GM21619 (cell line): ENCODE data around the gene MAGEB5.
"Not testable (repeated sequence)": the region's sequence is repeated elsewhere in the genome, so short reads cannot be mapped to it uniquely, and the experiment has no call there.

Source experiments
- ATAC-seq: cut with Tn5 transposase; IDR thresholded peaks from one replicate; pipeline ENCODE4 v1.9.1; 2021; ENCODE audit not compliant: unreplicated experiment

The MAGEB5 gene, protein sequence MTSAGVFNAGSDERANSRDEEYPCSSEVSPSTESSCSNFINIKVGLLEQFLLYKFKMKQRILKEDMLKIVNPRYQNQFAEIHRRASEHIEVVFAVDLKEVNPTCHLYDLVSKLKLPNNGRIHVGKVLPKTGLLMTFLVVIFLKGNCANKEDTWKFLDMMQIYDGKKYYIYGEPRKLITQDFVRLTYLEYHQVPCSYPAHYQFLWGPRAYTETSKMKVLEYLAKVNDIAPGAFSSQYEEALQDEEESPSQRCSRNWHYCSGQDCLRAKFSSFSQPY

DNA sequence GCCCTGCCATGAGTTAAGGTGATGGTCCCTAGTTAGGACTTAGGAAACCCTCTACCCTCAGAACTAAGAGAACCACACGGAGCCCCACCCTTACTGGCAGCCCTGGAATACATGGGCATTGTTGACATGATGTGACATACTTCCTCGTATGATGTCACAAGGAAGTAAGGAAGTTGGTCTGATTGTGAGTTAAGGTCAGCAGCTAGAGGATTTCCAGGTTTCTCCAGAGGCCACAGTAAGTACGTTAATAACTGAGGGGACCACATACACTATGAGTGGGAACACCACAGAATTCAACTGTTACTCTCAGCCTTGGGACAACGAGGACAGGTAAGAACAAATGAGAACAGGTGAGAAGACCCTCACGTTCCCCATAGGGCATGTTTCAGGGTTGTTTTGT lies at the start of gene MAGEB5:
TSS of gene MAGEB5 (plus strand) at position 301 of the 400 bp plus-strand sequence. CDS start 1,133 bp downstream, outside the sequence.
- ATAC-seq: no peak

DNA sequence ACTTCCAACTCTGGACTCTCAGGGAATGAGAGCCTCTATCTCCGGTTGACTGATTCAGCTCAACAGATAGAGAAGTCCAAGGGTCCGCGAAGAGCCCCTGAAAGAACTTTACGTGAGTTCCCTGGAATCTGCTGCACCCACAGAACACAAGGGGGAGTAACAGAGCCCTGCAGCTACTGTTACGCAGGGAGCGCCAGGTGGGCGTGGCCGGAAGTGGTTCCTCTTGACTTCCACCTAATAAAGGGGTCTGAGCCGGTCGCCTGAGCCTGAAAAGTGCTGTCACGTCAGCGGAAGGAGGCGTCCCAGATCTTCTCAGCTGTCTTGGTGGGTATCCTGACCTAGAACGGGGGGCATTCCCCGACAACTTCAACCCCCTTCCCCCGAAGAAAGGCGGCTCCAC lies 23.8 kb upstream of the MAGEB5 start, which contains the start of gene MAGEB6:
TSS of gene MAGEB6 (plus strand) at position 237 of the 400 bp plus-strand sequence. CDS start 1,407 bp downstream, outside the sequence.
- ATAC-seq: no peak

DNA sequence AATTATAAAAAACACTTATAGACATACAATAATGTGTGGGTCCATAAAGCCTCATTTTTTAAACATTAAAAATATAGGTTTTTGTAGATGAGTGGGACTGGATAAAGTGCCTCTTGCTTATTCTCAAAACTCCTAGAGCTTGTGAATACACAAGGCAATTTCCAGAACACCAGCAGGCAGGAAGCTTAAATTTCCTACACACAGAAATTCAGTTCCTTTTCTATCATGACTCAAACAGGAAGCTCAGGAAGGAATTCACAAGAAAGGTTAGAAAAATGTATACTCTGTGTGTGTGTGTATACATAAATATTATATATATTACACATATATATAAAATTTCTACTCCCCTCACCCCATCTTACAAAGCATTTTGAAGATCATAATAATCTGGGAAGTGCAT lies 12.4 kb upstream of the MAGEB5 start:
- no peak for ATAC-seq

GRCh38 chrX:26204717-26205116 lies 11.3 kb upstream of the MAGEB5 start:
- not testable (repeated sequence) for ATAC-seq

DNA sequence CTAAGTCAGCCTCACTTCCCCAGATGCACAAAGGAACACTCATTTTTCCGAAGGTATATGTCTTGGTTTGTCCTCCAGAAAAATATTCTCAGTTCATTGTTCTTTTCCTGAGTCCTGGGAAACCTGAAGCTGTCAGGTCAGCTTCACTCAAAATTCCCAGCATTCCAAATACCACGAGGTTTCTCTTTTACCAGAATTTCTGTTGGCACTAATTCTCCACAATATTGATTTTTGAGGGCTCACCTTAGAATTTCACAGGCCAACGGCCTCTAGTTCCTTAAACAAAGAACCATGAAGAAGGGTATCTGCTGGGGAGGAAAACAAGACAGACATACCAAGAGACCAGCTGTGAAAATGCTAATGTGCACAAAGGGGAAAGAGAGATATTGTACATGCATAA lies 8.0 kb upstream of the MAGEB5 start:
- no peak for ATAC-seq

GRCh38 chrX:26219351-26219750 lies 3.4 kb downstream of the MAGEB5 start:
- no peak for ATAC-seq

GRCh38 chrX:26234177-26234576 lies 18.2 kb downstream of the MAGEB5 start:
- ATAC-seq: no peak

GRCh38 chrX:26253526-26253925 lies 37.6 kb downstream of the MAGEB5 start:
- ATAC-seq: no peak

- no peak for ATAC-seq
Observed at GRCh38 chrX:26254436-26254835, 38.5 kb downstream of the MAGEB5 start.

- ATAC-seq: no peak
Observed at GRCh38 chrX:26262121-26262523, 46.2 kb downstream of the MAGEB5 start.
